GM19035 (cell line): Measurements from ENCODE around the gene IL1RAPL2.
"Not testable (repeated sequence)": the region's sequence is repeated elsewhere in the genome, so short reads cannot be mapped to it uniquely, and the experiment has no call there.

Experiments used
- ATAC-seq: cut with Tn5 transposase; IDR thresholded peaks from one replicate; pipeline ENCODE4 v1.9.1; 2021; ENCODE audit not compliant: unreplicated experiment

Gene IL1RAPL2

DNA sequence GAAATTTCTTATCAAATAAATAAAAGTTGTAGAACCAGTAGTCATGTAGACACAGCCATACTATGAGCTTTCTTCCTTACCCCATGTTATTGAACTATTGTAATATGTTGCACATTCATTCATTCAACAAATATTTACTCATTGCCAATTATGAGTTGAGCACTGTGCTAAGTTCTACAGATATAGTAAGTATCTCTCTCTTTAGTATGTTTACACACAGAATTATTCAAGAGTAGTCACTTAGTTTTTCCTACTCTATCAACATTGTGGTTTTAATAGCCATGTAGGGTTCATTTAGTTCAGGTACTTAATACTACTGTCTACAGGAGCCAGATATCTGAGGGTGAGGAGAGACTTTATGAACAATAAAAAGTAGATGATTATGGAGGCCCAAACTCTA, 568.3 kb downstream of the IL1RAPL2 start:
- no peak for ATAC-seq

DNA sequence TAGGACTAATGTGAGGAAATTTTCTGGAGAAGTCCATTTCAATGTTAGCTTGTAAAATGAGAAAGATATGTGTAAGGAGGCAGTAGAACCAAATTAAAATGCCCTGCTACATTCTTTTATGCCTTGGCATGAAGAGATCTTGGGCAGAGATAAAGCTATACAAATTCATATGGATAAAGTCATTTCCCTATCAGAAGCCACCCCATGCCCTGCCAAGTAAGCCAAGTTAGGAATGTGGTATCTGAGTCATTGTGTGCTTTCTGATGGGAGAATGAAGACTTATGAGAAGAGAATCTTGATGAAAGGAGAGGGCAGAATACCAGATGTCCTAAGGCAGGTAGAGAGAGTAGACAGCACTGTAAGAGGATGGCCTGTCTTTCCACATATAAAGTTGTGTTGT, 570.8 kb downstream of the IL1RAPL2 start:
- no peak for ATAC-seq

DNA sequence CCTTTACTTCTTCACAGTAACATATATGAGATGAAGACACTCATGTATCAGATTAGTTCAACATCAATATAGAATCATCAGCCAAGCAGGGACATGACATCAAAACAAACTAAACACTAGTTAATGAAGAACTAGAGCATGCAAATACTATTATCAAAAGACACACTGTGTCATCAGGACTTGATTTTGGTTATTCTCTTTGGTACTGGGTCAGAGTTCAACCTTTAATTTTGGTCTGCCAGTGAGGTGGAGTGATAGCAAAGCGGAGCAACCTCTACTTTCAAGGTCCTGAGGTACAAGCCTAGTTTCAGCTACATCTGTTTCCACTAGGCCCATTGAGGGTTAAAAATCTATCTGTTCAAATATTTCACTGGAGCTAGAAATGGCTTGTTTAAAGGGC, 584.0 kb downstream of the IL1RAPL2 start:
- ATAC-seq = no peak

DNA sequence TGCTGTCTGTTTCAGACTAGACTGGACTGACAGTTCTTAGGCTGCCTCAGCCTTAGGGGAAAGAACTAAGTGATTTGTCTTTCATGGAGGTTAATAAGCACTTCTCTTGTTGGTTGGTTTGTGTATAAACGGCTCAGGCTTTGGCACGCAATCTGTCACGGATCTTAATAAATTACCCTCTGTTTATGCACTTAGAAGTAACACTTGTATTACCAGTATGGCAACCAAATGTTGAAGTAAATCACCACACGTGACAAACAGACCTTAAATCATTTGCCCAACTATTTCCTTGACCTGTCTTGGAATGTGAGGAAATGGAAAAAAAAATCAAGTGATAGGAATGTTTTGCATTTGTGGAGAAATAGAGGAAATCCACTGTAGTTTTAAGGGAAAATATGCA, 584.6 kb downstream of the IL1RAPL2 start:
- ATAC-seq = no peak

DNA sequence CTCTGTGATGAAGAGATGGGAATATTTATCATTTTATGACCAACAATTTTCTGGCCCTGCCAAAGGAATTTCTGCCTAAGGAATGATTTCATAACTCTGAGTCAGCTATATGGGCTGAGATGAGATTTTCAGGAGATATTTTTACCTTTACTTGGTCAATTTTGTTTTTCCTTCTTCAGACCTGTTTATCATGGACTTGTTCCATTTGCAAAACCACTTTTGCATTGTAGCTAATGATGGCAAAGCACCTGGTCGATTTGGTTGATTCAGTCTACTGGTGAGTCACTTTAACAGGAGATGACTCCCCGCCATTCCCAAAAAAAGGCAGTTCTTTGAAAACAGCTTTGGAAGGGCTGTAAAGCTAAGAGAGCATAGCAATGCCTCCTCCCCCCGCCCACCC, 601.2 kb downstream of the IL1RAPL2 start:
- no peak for ATAC-seq

DNA sequence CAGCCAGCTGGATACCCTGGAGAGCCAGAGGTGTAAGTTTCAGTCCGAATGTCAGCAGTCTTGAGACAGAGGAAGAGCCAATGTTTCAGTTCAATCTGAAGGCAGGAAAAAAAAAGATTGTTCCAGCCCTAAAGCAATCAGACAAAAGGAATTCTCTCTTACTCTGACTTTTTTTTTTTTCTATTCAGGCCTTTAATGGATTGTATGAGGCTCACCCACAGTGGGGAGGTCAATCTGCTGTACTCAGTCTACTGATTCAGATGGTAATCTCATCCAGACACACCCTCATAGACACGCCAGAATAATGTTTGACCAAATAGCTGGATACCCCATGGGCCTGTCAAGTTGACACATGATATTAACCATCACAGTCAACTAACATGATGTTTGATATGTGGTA, 602.6 kb downstream of the IL1RAPL2 start:
- ATAC-seq = no peak

- no peak for ATAC-seq
These were observed 607.1 kb downstream of the IL1RAPL2 start for GRCh38 chrX:105173071-105173470.

DNA sequence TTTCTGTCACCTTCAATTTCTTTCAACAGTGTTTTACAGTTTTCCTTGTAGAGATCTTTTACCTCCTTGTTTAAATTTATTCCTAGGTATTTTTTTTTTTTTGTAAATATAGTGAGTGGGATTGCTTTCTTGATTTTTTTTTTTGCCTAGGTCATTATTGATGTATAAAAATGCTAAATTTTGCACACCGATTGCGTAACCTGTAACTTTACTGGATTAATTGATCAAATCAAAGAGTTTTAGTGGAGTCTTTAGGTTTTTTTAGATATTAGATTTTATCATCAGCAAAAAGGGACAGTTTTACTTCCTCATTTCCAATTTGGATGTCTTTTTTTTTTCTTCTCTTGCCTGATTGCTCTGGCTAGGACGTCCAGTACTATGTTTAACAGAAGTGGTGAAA, 613.6 kb downstream of the IL1RAPL2 start:
- ATAC-seq = no peak

GRCh38 chrX:105189093-105189492, 623.1 kb downstream of the IL1RAPL2 start:
- no peak for ATAC-seq

DNA sequence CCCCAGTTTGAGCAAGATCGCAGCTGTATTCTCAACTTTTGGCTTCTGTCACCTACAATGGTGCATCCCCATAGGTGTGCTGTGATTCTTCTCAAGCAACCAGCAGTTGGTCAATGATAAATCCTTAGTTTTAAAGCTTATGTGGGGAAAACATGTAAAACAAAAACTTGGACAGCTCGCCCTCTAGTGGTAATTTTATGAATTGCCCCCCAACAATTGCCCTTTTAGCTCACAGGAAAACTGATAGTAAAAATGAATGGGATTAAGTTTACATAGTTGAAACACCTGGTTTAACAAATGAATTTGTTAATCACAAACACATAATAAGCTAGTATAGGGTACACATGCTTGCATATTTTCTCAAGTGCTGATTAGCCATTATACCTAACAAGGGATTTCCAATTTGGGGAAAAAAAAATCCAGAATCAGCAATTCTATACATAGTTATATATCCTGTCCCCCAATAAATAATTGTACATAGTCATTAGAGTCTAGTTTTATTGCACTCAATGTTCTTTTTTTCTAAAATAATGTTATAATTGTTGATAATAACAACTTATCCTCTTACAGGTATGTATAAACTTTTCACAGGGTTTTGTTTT, 624.4 kb downstream of the IL1RAPL2 start:
- peak; percentile 55 for ATAC-seq

GRCh38 chrX:105191878-105192277, 625.9 kb downstream of the IL1RAPL2 start:
- ATAC-seq = no peak

GRCh38 chrX:105209406-105209805, 643.4 kb downstream of the IL1RAPL2 start:
- no peak for ATAC-seq

DNA sequence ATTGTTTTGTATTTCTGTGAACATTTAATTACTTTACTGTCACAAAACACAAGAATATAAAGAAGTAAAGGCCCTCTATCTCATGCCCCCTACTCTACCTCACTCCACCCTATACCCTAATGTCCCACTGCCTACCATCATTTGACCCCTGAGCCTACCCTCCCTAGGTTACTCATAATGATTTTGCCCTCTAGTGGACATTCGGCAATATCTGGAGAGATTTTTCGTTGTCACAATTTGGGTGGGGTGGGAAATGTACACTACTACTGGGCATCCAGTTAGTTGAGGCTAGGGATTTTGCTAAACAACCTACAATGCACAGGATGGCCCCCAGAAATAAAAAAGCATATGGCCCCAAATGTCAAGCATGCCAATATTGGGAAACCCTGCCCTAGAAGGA, 644.3 kb downstream of the IL1RAPL2 start:
- no peak for ATAC-seq

DNA sequence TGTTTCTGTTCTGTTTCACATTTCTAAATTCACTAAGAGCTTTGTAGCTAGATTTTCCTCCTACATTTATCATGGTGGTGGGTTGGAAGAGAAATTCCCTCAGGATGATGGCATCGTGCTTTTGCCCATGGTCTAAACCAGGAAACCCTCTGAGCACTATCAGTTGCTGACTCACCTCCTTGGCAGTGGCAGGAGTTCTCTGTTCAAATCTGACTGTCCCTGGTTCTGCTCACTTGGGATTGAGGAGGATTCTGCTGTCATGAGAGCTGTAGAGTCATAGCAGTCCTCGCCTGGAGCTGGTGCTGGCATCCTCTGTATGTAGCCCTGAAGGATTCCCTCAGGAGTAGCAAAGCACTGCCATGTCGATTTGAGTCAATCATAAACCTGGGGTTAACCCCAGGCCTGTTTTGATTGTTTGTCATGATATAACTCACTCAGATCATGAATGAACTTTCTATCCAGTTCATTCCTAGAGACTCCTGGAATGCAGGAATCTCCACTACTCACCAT, 645.1 kb downstream of the IL1RAPL2 start:
- no peak for ATAC-seq

GRCh38 chrX:105219454-105220401, 653.7 kb downstream of the IL1RAPL2 start:
- ATAC-seq = no peak

DNA sequence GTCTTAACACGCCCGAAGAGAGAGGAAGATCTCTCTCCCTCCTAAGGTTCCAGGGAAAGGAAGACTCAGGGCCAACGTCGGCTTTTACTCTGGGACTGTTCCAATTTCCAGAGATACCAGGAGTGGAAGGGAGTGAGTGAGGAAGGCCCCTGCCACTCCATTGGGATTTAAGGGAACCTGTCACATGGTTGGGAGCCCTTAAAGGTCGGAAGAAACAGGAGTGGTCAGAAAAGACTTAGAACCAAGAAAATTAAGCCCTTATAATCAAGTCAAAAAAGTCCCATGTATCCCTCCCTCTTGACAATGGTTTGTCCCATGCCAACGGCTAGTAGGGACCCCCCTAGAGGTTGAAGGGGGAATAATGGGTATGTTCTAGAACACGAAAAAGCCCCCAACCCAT, 654.6 kb downstream of the IL1RAPL2 start, which contains the start of gene TEX13A:
Gene TEX13A (minus strand): TSS at position 59 of the 400 bp plus-strand sequence. CDS start 297 bp downstream, outside the sequence.
- ATAC-seq = no peak

DNA sequence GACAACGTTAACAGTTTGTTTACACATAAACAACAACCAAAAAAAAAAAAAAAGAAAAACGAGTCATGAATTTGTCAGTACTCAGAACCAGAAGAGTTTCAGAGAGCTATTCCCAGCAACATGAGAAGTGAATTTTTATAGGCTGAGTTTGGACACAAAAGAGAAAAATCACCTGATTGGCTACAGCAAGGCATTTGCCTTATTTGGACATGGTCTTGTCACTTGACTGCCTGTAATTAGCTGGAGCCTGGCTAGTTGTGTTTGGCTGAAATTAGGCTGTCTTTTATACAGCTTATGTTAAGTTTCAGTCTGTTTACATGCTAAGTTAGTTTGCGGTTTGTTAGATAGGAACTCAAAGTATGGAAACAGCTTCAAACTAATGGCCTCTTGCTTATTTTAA, 655.4 kb downstream of the IL1RAPL2 start:
- no peak for ATAC-seq

GRCh38 chrX:105226499-105226898, 660.5 kb downstream of the IL1RAPL2 start:
- ATAC-seq = no peak

- no peak for ATAC-seq
These were observed 662.6 kb downstream of the IL1RAPL2 start for GRCh38 chrX:105228602-105229001.

GRCh38 chrX:105229146-105229545, 663.1 kb downstream of the IL1RAPL2 start:
- ATAC-seq = no peak

GRCh38 chrX:105237407-105237806, 671.4 kb downstream of the IL1RAPL2 start:
- ATAC-seq = not testable (repeated sequence)

- ATAC-seq = no peak
These were observed 675.1 kb downstream of the IL1RAPL2 start for GRCh38 chrX:105241056-105241455.
